PC-9 (cell line): ENCODE results near the gene MSANTD4.

ENCODE experiments used
- CTCF ChIP-seq: fragments of 200-600 bp; sonication (generic); conservative IDR thresholded peaks from 2 replicates; pipeline ENCODE4 v1.6.1; 2017; ENCODE audit warnings: mixed run types, antibody characterized with exemption, mild to moderate bottlenecking, moderate library complexity
- EZH2 ChIP-seq: fragments of 200-600 bp; sonication (generic); IDR thresholded peaks from 2 replicates; pipeline ENCODE4 v1.8.0; 2017; ENCODE audit warnings: antibody characterized with exemption, low read depth

- TF ChIP-seq EZH2 = no peak
- no peak for TF ChIP-seq CTCF
Measured at GRCh38 chr11:106061954-106062949, 40.2 kb upstream of the MSANTD4 start.
